IPS-11a (cell line): ENCODE data around the gene ACIN1.
"Not testable (repeated sequence)": the region's sequence is repeated elsewhere in the genome, so short reads cannot be mapped to it uniquely, and the experiment has no call there.

Experiments
- H3K4me3 ChIP-seq: one replicate; pipeline ENCODE4 v1.5.1; 2013; ENCODE audit warnings: low read depth, low read length, control low read depth

The ACIN1 gene

GRCh38 chr14:23123419-23123818 lies 28.5 kb upstream of the ACIN1 start:
- H3K4me3 ChIP-seq: no peak overlapping the region

DNA sequence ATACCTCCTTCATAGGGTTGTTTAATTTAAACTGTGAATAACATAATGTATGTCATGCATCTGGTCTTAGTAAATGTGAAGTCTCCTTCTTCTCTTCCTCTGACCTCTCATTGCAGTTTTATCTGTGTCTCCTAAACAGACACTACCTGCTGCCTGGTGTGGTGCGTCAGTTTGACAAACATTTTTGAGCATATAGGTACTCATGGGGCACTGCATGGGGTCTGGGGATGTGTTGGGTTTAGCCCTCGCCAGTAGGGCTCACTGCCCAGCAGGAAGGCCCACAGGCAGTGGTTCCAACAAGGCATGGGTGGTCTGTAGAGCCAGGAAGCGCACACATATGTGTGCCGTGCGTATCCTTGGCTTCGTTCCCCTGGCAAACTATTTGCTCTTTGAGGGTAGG lies 27.1 kb upstream of the ACIN1 start:
- no peak overlapping the region for H3K4me3 ChIP-seq

DNA sequence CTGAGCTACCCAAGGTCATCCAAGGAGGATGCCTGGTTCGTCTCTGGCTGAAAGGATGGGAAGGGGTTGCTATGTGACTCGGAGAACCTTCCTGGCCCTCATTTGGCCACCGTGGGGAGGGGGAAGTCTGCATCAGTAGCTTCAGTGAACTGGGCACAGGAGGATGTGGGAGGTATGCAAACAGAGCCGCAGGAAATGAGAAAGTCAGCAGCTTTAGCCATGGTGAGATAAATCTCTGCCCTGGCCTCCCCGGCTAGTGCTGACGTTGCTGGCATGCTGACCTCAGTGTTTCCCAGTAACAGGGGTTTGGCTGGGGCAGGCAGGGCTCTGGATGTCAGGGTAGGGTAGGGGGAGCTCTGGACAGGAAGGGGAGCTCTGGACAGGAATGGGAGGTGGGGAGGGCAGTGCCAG lies 26.4 kb upstream of the ACIN1 start:
- H3K4me3 ChIP-seq: no peak overlapping the region

DNA sequence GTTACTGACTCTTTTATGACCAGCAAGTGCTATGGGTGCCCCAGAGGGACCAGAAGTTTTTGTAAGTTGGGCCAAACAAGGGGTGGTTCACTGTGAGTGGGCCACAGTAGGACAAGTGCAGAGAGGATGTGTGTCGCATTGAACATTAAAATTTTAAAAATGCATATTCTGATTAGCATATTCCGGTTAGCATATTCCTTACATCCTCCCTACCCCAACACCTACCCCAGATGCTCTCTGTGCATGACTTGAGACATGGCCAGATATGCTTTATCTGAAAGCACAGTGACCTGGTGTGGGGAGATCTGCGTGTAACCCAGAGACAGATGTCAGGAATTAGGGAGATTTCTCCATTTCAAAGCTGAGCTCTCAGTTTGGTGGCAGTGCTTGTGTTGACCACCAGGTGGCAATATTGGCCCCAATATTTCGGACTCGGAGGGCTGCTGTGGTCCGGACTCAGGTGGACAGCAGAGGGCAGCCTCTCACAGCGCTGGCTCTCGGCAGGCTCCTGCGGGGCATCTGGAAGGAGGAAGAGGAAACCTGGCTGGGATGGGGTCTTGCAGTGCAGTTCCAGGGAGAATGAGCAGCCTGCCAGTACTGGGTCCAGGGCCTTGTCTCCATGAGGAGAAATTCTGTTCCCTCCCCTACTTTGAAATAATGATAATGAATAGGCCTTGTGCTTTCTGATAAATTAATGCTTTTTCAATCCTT lies 25.8 kb upstream of the ACIN1 start:
- H3K4me3 ChIP-seq: no peak overlapping the region

DNA sequence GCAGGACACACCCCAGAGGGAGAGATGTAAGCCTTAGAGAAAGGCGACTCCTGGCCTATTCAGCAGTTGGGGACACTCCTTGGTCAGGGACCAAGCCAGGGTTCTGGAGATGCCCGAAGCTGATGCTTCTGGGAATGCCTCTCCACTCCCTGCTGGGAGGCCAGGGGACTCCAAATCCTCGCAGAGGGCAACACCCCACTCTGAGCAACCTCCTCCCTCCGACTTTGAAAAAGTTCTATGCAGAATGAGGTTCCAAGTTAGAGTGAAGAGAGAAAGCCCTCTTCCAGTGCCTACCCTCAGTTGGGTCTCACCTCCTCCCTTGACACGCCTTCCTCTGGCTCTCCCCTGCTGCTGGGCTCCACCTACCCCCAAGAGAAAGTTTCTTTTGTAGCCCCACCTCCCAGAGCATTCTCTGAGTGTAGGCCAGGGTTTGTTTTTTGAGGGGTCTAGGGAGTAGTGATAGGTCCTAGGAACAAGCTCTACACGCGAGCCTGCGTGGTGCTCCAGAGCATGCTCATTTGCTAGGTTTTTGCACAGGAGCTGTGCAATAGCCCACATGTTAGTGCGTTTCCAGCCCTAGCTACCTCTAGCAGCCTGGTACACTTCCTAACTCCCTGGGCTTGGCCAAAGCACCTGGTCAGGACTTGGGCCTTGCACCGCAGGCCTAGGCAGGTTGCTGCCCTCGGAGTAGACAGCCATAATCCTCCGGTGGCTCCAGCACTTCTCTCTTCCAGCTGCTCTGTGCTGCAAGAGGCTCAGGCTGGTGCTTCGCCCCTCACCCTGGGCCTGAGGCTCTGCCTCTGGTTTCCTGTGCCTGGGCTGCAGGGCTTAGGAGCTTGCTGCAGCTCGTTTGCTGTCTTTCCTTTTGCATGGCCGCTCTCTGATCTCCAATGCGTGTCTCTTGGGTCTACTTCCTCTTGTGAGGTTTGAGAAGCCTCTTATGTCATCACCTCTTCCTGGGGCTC lies 24.7 kb upstream of the ACIN1 start:
- H3K4me3 ChIP-seq: no peak overlapping the region

- H3K4me3 ChIP-seq: no peak within 1 kb of the TSS
These were observed 23.8 kb upstream of the ACIN1 start, which contains the start of gene CEBPE for GRCh38 chr14:23118506-23119362. Gene CEBPE, minus strand, starts transcription at chr14:23119255. Its CDS starts 164 bp downstream, at chr14:23119091.

GRCh38 chr14:23117371-23118020 lies 22.6 kb upstream of the ACIN1 start:
- H3K4me3 ChIP-seq: no peak overlapping the region

DNA sequence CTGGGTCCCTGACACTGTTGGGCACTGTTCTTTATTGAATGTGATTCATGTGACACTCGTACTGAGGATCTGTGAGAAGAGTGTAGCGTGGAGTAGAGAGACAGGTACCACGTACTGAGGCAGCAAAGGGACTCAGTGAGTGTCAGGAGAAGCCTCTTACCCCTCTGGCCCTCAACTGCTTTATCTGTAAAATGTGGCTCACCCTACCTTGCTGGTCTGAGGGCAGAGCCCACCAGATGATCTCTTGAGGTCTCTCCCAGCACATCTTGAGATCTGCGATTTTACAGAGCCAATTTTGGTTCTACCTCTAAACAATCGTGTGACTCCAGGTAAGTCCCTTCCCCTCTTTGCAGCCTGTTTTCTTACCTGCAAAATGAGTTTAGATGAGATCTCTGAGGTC lies 21.0 kb upstream of the ACIN1 start:
- no peak overlapping the region for H3K4me3 ChIP-seq

- no peak overlapping the region for H3K4me3 ChIP-seq
These were observed 20.2 kb upstream of the ACIN1 start for GRCh38 chr14:23115039-23115731.

- H3K4me3 ChIP-seq: no peak overlapping the region
These were observed 19.7 kb upstream of the ACIN1 start for GRCh38 chr14:23114669-23115038.

- no peak overlapping the region for H3K4me3 ChIP-seq
These were observed 19.2 kb upstream of the ACIN1 start for GRCh38 chr14:23114120-23114458.

- no peak overlapping the region for H3K4me3 ChIP-seq
These were observed 18.6 kb upstream of the ACIN1 start for GRCh38 chr14:23113431-23114119.

- no peak overlapping the region for H3K4me3 ChIP-seq
These were observed 17.6 kb upstream of the ACIN1 start for GRCh38 chr14:23112359-23113178.

GRCh38 chr14:23110579-23111365 lies 15.8 kb upstream of the ACIN1 start:
- no peak overlapping the region for H3K4me3 ChIP-seq

DNA sequence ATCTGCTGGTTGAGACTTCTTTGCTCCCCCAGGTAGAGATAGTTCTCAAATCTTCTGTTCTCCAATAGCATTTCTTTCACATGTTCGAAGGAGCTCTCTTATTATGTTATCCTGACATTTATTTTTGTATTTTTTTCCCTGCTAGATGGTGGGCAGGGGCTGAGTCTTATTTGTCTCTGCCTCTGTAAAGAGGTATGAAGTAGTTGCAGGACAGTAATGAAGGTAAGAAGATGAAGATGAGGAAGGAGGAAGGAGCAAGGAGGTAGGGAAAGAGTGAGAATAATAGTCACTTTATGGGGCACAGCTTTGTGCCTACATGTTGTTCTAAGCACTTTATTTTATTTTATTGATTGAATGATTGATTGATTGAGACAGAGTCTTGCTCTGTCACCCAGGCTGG lies 14.8 kb upstream of the ACIN1 start:
- no peak overlapping the region for H3K4me3 ChIP-seq

DNA sequence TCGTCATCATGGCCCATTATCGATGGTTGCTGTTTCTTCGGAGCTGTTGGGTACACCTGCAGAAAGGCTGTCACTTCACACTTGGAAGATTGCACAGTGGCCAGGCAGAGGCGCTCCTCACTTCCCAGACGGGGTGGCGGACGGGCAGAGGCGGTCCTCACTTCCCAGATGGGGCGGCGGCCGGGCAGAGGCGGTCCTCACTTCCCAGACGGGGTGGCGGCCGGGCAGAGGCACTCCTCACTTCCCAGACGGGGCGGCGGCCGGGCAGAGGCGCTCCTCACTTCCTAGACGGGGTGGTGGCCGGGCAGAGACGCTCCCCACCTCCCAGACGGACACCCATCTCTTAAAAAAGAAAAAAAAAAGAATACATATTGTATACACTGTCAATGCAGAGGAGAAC lies 13.2 kb upstream of the ACIN1 start:
- H3K4me3 ChIP-seq: not testable (repeated sequence)

GRCh38 chr14:23107620-23108019 lies 12.7 kb upstream of the ACIN1 start:
- H3K4me3 ChIP-seq: not testable (repeated sequence)

GRCh38 chr14:23106747-23107045 lies 11.8 kb upstream of the ACIN1 start:
- H3K4me3 ChIP-seq: no peak overlapping the region
